SK-N-SH (cell line): ENCODE data around the gene MSRB1.

Experiments used
- CTCF ChIP-seq: fragments of 200-600 bp; sonication (generic); IDR thresholded peaks from 2 replicates; pipeline ENCODE4 v1.6.1; 2017; ENCODE audit warnings: antibody characterized with exemption, mild to moderate bottlenecking, moderate library complexity
- FOXM1 ChIP-seq: IDR thresholded peaks from 2 replicates; pipeline ENCODE4 v1.4.0; 2012; ENCODE audit warnings: low read depth, mild to moderate bottlenecking
- NRF1 ChIP-seq: IDR thresholded peaks from 2 replicates; pipeline ENCODE4 v1.6.1; 2012; ENCODE audit warnings: low read depth, mild to moderate bottlenecking, low read length
- RAD21 ChIP-seq: IDR thresholded peaks from 2 replicates; pipeline ENCODE4 v1.6.1; 2012; ENCODE audit warnings: mild to moderate bottlenecking, low read length
- RCOR1 ChIP-seq: fragments of 150-350 bp; IDR thresholded peaks from 2 replicates; pipeline ENCODE4 v1.6.1; 2017; ENCODE audit warnings: antibody characterized with exemption, low read length
- SIN3A ChIP-seq: IDR thresholded peaks from 2 replicates; pipeline ENCODE4 v1.6.1; 2012; ENCODE audit warnings: low read depth, mild to moderate bottlenecking, low read length, moderate library complexity, borderline replicate concordance

DNA sequence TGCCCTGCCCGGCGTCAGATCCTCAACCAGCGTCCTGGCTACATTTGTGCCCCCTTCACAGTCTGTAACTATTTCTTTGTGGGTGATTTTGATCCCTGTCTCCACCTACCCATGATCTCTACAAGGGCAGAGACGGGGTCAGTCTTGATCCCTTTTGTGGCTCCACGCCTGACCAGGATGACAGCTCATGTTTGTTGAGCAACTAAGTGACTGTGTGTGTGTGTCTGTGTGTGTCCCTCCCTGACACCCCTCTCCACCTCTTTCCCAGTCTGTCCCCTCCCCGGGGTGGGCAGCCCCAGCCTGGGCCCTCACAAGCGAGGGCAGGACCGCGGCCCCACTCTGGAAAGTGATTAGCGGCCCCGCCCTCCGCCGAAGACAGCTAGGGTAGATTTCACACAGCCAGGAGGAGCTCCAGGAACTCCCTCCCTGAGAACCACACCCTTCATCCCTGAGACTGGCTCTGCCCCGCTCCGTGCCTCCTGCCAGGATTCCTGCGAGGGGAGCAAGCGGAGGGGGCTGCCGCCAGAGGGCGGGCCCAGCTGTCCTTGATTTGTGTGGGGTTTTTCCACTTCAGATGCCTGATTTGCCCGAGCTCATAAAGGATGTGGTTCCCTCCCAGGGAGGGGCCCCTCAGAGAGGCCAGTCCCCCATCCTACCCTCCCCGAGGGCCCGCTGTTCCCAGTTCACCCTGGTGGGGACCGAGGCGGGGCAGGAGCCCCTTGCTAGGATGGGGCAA, 19.5 kb downstream of the MSRB1 start:
- no peak for TF ChIP-seq FOXM1
- no peak for TF ChIP-seq NRF1
- TF ChIP-seq SIN3A = no peak
- peak; percentile 39 for TF ChIP-seq CTCF
- TF ChIP-seq RAD21 = no peak
- TF ChIP-seq RCOR1 = no peak
